GM06990 (cell line): Measurements from ENCODE around the gene GNG7.

Experiments used
- DNase-seq: peaks from one replicate; pipeline ENCODE4 v3.0.0-alpha.2; 2011; ENCODE audit not compliant: insufficient read length; ENCODE audit errors: extremely low read depth
- H3K27me3 ChIP-seq: replicated peaks from 2 replicates; pipeline ENCODE4 v1.6.0; 2011; ENCODE audit warnings: low read length; ENCODE audit not compliant: control insufficient read depth, insufficient read depth
- H3K36me3 ChIP-seq: 2 replicates; pipeline ENCODE4 v1.5.1; 2011; ENCODE audit warnings: low read length; ENCODE audit not compliant: control insufficient read depth, insufficient read depth
- H3K4me3 ChIP-seq: replicated peaks from 2 replicates; pipeline ENCODE4 v1.5.1; 2011; ENCODE audit warnings: low read depth, mild to moderate bottlenecking, control low read depth, low read length
- TF ChIP-seq, protein P1 (sequence below): IDR thresholded peaks from 2 replicates; pipeline ENCODE4 v1.5.1; 2011; ENCODE audit warnings: low read length, control low read depth, mild to moderate bottlenecking, inconsistent platforms; ENCODE audit not compliant: insufficient read depth, poor library complexity, severe bottlenecking

The GNG7 gene

GRCh38 chr19:2589441-2589840 lies 113.1 kb downstream of the GNG7 start:
- H3K4me3 ChIP-seq = no peak overlapping the region
- H3K27me3 ChIP-seq = no peaks in the 10 kb centered on the region
- TF ChIP-seq, protein P1, sequence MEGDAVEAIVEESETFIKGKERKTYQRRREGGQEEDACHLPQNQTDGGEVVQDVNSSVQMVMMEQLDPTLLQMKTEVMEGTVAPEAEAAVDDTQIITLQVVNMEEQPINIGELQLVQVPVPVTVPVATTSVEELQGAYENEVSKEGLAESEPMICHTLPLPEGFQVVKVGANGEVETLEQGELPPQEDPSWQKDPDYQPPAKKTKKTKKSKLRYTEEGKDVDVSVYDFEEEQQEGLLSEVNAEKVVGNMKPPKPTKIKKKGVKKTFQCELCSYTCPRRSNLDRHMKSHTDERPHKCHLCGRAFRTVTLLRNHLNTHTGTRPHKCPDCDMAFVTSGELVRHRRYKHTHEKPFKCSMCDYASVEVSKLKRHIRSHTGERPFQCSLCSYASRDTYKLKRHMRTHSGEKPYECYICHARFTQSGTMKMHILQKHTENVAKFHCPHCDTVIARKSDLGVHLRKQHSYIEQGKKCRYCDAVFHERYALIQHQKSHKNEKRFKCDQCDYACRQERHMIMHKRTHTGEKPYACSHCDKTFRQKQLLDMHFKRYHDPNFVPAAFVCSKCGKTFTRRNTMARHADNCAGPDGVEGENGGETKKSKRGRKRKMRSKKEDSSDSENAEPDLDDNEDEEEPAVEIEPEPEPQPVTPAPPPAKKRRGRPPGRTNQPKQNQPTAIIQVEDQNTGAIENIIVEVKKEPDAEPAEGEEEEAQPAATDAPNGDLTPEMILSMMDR = no peak
- DNase-seq = no peak
- peaks cover 3% of the 10 kb centered on the region; the same call in 1 of the 2 replicates for H3K36me3 ChIP-seq

- Histone ChIP-seq H3K27me3 (no peaks in the 10 kb centered on the region), H3K4me3 (no peak overlapping the region), H3K36me3 (peaks cover 3% of the 10 kb centered on the region; the same call in 1 of the 2 replicates)
- TF ChIP-seq, protein P1 = no peak
- DNase-seq = no peak
Observed at GRCh38 chr19:2588081-2588777, 114.3 kb downstream of the GNG7 start.

GRCh38 chr19:2587001-2587719 lies 115.3 kb downstream of the GNG7 start:
- TF ChIP-seq, protein P1 = no peak
- no peaks in the 10 kb centered on the region for H3K27me3 ChIP-seq
- peaks cover 3% of the 10 kb centered on the region; the same call in 1 of the 2 replicates for H3K36me3 ChIP-seq
- no peak for DNase-seq
- no peak overlapping the region for H3K4me3 ChIP-seq

GRCh38 chr19:2586196-2586595 lies 116.3 kb downstream of the GNG7 start:
- Histone ChIP-seq H3K4me3 (no peak overlapping the region), H3K27me3 (no peaks in the 10 kb centered on the region), H3K36me3 (peaks cover 3% of the 10 kb centered on the region; the same call in 1 of the 2 replicates)
- TF ChIP-seq, protein P1 = no peak
- no peak for DNase-seq

DNA sequence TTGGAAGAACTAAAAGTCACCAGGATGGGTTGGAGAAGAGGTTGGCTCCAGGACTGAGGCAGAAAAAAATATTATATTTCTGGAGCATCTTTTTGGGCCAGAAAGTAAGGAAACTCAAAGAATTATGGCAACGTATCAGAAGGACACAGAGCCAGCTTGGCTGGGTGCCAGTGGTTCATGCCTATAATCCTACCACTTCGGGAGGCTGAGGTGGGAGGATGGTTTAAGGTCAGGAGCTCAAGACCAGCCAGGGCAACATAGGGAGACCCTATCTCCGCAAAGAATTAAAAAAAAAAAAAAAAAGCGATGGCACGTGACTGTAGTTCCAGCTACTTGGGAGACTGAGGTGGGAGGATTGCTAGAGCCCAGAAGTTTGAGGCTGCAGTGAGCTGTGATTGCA lies 118.5 kb downstream of the GNG7 start:
- DNase-seq = no peak
- TF ChIP-seq, protein P1 = no peak
- H3K4me3 ChIP-seq = no peak overlapping the region

More for the DNA sequence above, 118.5 kb downstream of the GNG7 start:
- Histone ChIP-seq H3K36me3 (peaks cover 3% of the 10 kb centered on the region; the same call in 1 of the 2 replicates), H3K27me3 (no peaks in the 10 kb centered on the region)
